ENCODE results near the gene F7.

DNA sequence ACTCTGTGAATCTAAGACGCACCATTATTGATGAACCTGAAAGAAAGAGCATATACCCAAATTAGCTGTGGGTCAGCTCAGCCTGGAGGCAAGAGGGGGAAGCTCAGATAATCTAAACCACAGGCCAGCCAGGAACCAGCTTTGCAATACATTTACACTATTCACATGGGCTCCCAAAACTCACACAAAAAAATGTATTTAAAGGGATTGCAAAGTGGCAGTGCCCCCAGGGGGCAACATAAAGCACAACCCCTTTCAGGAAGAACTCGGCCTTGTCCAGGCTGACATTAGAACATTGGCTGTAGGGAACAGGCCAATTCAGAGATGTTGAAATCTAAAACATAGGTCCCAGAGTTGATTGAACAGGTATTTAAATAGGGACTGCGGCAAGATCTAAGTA lies 49.6 kb downstream of the F7 start:
- TF ChIP-seq, protein P1, sequence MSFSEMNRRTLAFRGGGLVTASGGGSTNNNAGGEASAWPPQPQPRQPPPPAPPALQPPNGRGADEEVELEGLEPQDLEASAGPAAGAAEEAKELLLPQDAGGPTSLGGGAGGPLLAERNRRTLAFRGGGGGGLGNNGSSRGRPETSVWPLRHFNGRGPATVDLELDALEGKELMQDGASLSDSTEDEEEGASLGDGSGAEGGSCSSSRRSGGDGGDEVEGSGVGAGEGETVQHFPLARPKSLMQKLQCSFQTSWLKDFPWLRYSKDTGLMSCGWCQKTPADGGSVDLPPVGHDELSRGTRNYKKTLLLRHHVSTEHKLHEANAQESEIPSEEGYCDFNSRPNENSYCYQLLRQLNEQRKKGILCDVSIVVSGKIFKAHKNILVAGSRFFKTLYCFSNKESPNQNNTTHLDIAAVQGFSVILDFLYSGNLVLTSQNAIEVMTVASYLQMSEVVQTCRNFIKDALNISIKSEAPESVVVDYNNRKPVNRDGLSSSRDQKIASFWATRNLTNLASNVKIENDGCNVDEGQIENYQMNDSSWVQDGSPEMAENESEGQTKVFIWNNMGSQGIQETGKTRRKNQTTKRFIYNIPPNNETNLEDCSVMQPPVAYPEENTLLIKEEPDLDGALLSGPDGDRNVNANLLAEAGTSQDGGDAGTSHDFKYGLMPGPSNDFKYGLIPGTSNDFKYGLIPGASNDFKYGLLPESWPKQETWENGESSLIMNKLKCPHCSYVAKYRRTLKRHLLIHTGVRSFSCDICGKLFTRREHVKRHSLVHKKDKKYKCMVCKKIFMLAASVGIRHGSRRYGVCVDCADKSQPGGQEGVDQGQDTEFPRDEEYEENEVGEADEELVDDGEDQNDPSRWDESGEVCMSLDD (tag by site-specific recombination; IDR thresholded peaks at IDR 0.05), result no peak
- TF ChIP-seq, protein P2, sequence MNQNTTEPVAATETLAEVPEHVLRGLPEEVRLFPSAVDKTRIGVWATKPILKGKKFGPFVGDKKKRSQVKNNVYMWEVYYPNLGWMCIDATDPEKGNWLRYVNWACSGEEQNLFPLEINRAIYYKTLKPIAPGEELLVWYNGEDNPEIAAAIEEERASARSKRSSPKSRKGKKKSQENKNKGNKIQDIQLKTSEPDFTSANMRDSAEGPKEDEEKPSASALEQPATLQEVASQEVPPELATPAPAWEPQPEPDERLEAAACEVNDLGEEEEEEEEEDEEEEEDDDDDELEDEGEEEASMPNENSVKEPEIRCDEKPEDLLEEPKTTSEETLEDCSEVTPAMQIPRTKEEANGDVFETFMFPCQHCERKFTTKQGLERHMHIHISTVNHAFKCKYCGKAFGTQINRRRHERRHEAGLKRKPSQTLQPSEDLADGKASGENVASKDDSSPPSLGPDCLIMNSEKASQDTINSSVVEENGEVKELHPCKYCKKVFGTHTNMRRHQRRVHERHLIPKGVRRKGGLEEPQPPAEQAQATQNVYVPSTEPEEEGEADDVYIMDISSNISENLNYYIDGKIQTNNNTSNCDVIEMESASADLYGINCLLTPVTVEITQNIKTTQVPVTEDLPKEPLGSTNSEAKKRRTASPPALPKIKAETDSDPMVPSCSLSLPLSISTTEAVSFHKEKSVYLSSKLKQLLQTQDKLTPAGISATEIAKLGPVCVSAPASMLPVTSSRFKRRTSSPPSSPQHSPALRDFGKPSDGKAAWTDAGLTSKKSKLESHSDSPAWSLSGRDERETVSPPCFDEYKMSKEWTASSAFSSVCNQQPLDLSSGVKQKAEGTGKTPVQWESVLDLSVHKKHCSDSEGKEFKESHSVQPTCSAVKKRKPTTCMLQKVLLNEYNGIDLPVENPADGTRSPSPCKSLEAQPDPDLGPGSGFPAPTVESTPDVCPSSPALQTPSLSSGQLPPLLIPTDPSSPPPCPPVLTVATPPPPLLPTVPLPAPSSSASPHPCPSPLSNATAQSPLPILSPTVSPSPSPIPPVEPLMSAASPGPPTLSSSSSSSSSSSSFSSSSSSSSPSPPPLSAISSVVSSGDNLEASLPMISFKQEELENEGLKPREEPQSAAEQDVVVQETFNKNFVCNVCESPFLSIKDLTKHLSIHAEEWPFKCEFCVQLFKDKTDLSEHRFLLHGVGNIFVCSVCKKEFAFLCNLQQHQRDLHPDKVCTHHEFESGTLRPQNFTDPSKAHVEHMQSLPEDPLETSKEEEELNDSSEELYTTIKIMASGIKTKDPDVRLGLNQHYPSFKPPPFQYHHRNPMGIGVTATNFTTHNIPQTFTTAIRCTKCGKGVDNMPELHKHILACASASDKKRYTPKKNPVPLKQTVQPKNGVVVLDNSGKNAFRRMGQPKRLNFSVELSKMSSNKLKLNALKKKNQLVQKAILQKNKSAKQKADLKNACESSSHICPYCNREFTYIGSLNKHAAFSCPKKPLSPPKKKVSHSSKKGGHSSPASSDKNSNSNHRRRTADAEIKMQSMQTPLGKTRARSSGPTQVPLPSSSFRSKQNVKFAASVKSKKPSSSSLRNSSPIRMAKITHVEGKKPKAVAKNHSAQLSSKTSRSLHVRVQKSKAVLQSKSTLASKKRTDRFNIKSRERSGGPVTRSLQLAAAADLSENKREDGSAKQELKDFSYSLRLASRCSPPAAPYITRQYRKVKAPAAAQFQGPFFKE (tag by site-specific recombination; IDR thresholded peaks at IDR 0.05; ENCODE audit: borderline replicate concordance), result no peak
- TF ChIP-seq, protein P3, sequence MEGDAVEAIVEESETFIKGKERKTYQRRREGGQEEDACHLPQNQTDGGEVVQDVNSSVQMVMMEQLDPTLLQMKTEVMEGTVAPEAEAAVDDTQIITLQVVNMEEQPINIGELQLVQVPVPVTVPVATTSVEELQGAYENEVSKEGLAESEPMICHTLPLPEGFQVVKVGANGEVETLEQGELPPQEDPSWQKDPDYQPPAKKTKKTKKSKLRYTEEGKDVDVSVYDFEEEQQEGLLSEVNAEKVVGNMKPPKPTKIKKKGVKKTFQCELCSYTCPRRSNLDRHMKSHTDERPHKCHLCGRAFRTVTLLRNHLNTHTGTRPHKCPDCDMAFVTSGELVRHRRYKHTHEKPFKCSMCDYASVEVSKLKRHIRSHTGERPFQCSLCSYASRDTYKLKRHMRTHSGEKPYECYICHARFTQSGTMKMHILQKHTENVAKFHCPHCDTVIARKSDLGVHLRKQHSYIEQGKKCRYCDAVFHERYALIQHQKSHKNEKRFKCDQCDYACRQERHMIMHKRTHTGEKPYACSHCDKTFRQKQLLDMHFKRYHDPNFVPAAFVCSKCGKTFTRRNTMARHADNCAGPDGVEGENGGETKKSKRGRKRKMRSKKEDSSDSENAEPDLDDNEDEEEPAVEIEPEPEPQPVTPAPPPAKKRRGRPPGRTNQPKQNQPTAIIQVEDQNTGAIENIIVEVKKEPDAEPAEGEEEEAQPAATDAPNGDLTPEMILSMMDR (tag by site-specific recombination; IDR thresholded peaks at IDR 0.05), result no peak
- TF ChIP-seq, protein P4, sequence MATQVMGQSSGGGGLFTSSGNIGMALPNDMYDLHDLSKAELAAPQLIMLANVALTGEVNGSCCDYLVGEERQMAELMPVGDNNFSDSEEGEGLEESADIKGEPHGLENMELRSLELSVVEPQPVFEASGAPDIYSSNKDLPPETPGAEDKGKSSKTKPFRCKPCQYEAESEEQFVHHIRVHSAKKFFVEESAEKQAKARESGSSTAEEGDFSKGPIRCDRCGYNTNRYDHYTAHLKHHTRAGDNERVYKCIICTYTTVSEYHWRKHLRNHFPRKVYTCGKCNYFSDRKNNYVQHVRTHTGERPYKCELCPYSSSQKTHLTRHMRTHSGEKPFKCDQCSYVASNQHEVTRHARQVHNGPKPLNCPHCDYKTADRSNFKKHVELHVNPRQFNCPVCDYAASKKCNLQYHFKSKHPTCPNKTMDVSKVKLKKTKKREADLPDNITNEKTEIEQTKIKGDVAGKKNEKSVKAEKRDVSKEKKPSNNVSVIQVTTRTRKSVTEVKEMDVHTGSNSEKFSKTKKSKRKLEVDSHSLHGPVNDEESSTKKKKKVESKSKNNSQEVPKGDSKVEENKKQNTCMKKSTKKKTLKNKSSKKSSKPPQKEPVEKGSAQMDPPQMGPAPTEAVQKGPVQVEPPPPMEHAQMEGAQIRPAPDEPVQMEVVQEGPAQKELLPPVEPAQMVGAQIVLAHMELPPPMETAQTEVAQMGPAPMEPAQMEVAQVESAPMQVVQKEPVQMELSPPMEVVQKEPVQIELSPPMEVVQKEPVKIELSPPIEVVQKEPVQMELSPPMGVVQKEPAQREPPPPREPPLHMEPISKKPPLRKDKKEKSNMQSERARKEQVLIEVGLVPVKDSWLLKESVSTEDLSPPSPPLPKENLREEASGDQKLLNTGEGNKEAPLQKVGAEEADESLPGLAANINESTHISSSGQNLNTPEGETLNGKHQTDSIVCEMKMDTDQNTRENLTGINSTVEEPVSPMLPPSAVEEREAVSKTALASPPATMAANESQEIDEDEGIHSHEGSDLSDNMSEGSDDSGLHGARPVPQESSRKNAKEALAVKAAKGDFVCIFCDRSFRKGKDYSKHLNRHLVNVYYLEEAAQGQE (tag by site-specific recombination; IDR thresholded peaks at IDR 0.05), result no peak
- TF ChIP-seq, protein P5, sequence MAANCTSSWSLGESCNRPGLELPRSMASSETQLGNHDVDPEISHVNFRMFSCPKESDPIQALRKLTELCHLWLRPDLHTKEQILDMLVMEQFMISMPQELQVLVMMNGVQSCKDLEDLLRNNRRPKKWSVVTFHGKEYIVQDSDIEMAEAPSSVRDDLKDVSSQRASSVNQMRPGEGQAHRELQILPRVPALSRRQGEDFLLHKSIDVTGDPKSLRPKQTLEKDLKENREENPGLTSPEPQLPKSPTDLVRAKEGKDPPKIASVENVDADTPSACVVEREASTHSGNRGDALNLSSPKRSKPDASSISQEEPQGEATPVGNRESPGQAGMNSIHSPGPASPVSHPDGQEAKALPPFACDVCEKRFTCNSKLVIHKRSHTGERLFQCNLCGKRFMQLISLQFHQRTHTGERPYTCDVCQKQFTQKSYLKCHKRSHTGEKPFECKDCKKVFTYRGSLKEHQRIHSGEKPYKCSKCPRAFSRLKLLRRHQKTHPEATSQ (tag by site-specific recombination; IDR thresholded peaks at IDR 0.05), result no peak
- TF ChIP-seq ZNF433 (tag by site-specific recombination; IDR thresholded peaks at IDR 0.05; ENCODE audit: low read depth) (no peak), SP2 (tag by site-specific recombination; IDR thresholded peaks at IDR 0.05) (no peak), ZNF747 (tag by site-specific recombination; IDR thresholded peaks at IDR 0.05) (no peak), SCRT2 (tag by site-specific recombination; IDR thresholded peaks at IDR 0.05) (no peak), ZBTB8A (tag by site-specific recombination; IDR thresholded peaks at IDR 0.05) (no peak)
- TF ChIP-seq, protein P6, sequence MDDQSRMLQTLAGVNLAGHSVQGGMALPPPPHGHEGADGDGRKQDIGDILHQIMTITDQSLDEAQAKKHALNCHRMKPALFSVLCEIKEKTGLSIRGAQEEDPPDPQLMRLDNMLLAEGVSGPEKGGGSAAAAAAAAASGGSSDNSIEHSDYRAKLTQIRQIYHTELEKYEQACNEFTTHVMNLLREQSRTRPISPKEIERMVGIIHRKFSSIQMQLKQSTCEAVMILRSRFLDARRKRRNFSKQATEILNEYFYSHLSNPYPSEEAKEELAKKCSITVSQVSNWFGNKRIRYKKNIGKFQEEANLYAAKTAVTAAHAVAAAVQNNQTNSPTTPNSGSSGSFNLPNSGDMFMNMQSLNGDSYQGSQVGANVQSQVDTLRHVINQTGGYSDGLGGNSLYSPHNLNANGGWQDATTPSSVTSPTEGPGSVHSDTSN (CRISPR knock-in tag; IDR thresholded peaks at IDR 0.05), result no peak
- TF ChIP-seq, protein P7, sequence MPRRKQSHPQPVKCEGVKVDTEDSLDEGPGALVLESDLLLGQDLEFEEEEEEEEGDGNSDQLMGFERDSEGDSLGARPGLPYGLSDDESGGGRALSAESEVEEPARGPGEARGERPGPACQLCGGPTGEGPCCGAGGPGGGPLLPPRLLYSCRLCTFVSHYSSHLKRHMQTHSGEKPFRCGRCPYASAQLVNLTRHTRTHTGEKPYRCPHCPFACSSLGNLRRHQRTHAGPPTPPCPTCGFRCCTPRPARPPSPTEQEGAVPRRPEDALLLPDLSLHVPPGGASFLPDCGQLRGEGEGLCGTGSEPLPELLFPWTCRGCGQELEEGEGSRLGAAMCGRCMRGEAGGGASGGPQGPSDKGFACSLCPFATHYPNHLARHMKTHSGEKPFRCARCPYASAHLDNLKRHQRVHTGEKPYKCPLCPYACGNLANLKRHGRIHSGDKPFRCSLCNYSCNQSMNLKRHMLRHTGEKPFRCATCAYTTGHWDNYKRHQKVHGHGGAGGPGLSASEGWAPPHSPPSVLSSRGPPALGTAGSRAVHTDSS (tag by site-specific recombination; IDR thresholded peaks at IDR 0.05), result no peak

Measured in HEK293 (cell line).